HG02798 (cell line): ENCODE measurements around the gene RBKS.

Experiments used
- ATAC-seq: cut with Tn5 transposase; IDR thresholded peaks from one replicate; pipeline ENCODE4 v1.9.1; 2021; ENCODE audit warnings: mild to moderate bottlenecking; ENCODE audit not compliant: unreplicated experiment, poor library complexity

The RBKS gene

GRCh38 chr2:27805180-27805579 lies 85.0 kb downstream of the RBKS start:
- ATAC-seq = no peak

GRCh38 chr2:27804146-27804545 lies 86.0 kb downstream of the RBKS start:
- no peak for ATAC-seq

GRCh38 chr2:27803046-27803445 lies 87.1 kb downstream of the RBKS start:
- ATAC-seq = no peak

GRCh38 chr2:27802547-27802946 lies 87.6 kb downstream of the RBKS start:
- no peak for ATAC-seq

- ATAC-seq = no peak
Observed at GRCh38 chr2:27800856-27801255, 89.3 kb downstream of the RBKS start.

GRCh38 chr2:27799646-27800010 lies 90.6 kb downstream of the RBKS start:
- ATAC-seq = no peak

GRCh38 chr2:27798948-27799645 lies 91.1 kb downstream of the RBKS start:
- ATAC-seq = no peak

GRCh38 chr2:27798486-27798885 lies 91.7 kb downstream of the RBKS start:
- no peak for ATAC-seq

GRCh38 chr2:27797841-27798240 lies 92.3 kb downstream of the RBKS start:
- ATAC-seq = no peak

- no peak for ATAC-seq
Observed at GRCh38 chr2:27796791-27797765, 93.1 kb downstream of the RBKS start.

- no peak for ATAC-seq
Observed at GRCh38 chr2:27795868-27796277, 94.3 kb downstream of the RBKS start.

- ATAC-seq = no peak
Observed at GRCh38 chr2:27795093-27795834, 94.9 kb downstream of the RBKS start.

GRCh38 chr2:27792759-27793158 lies 97.4 kb downstream of the RBKS start:
- ATAC-seq = no peak

- ATAC-seq = no peak
Observed at GRCh38 chr2:27790796-27791195, 99.4 kb downstream of the RBKS start.

- no peak for ATAC-seq
Observed at GRCh38 chr2:27782701-27783100, 107.5 kb downstream of the RBKS start.

GRCh38 chr2:27781496-27781895 lies 108.7 kb downstream of the RBKS start:
- ATAC-seq = no peak

- no peak for ATAC-seq
Observed at GRCh38 chr2:27779417-27780055, 110.7 kb downstream of the RBKS start.

GRCh38 chr2:27776696-27777095 lies 113.5 kb downstream of the RBKS start:
- no peak for ATAC-seq

GRCh38 chr2:27776097-27776496 lies 114.1 kb downstream of the RBKS start:
- no peak for ATAC-seq

- no peak for ATAC-seq
Observed at GRCh38 chr2:27773959-27774358, 116.2 kb downstream of the RBKS start.
